Measurements from ENCODE around the gene LINGO3.
A peak's percentile ranks its signal among the peaks of the same experiment; 100 is the strongest.

The LINGO3 gene

GRCh38 chr19:2326699-2327360 lies 18.9 kb upstream of the LINGO3 start:
- DNase-seq, result no peak

- DNase-seq, result no peak
Measured at GRCh38 chr19:2325281-2326046, 17.5 kb upstream of the LINGO3 start.

- no peak for DNase-seq
Measured at GRCh38 chr19:2324220-2324948, 16.4 kb upstream of the LINGO3 start.

GRCh38 chr19:2323707-2324106 lies 15.8 kb upstream of the LINGO3 start:
- DNase-seq, result no peak

GRCh38 chr19:2321565-2322283 lies 13.8 kb upstream of the LINGO3 start:
- no peak for DNase-seq

GRCh38 chr19:2320939-2321338 lies 13.0 kb upstream of the LINGO3 start:
- DNase-seq, result no peak

GRCh38 chr19:2320049-2320448 lies 12.1 kb upstream of the LINGO3 start:
- no peak for DNase-seq

- DNase-seq, result no peak
Measured at GRCh38 chr19:2319551-2319950, 11.6 kb upstream of the LINGO3 start.

GRCh38 chr19:2318923-2319322 lies 11.0 kb upstream of the LINGO3 start:
- no peak for DNase-seq

GRCh38 chr19:2317756-2318155 lies 9.8 kb upstream of the LINGO3 start:
- no peak for DNase-seq

- DNase-seq, result no peak
Measured at GRCh38 chr19:2317300-2317699, 9.3 kb upstream of the LINGO3 start.

- peak; percentile 41 for DNase-seq
Measured at GRCh38 chr19:2315818-2316353, 7.9 kb upstream of the LINGO3 start.

GRCh38 chr19:2315121-2315817 lies 7.3 kb upstream of the LINGO3 start:
- no peak for DNase-seq

GRCh38 chr19:2312820-2313501 lies 5.0 kb upstream of the LINGO3 start:
- no peak for DNase-seq

GRCh38 chr19:2311093-2311492 lies 3.1 kb upstream of the LINGO3 start:
- DNase-seq, result no peak

- DNase-seq, result no peak
Measured at GRCh38 chr19:2309734-2310362, 1.9 kb upstream of the LINGO3 start.

- DNase-seq, result no peak
Measured at GRCh38 chr19:2307518-2308012, 389 bp downstream of the LINGO3 start.

GRCh38 chr19:2306971-2307370 lies 983 bp downstream of the LINGO3 start:
- DNase-seq, result no peak

- no peak for DNase-seq
Measured at GRCh38 chr19:2306281-2306806, 1.6 kb downstream of the LINGO3 start.

- DNase-seq, result no peak
Measured at GRCh38 chr19:2305452-2306280, 2.3 kb downstream of the LINGO3 start.

Data from NCI-H226 (cell line).